Activated CD4-positive, alpha-beta T cell treated with anti-CD3 and anti-CD28 coated beads, Interleukin-2, amount 10 ng/mL, durations not matched to agents 24 days and 14 days (primary cell): ENCODE measurements around the gene HLA-DPA1. TPM values are rescaled to one million over a fixed set of nuclear protein-coding genes. Genes with fewer than 3 reads are reported as not detected.
"Not testable (repeated sequence)": the region's sequence is repeated elsewhere in the genome, so short reads cannot be mapped to it uniquely, and the experiment has no call there.

ENCODE experiments used
- DNase-seq: peaks from one replicate; pipeline ENCODE4 v3.0.0; 2022
- H3K27ac Mint-ChIP-seq: one replicate; pipeline ENCODE4 v1.8.0; 2022; ENCODE audit warnings: mild to moderate bottlenecking, mixed read lengths
- H3K27me3 Mint-ChIP-seq: one replicate; pipeline ENCODE4 v1.8.0; 2022; ENCODE audit warnings: mixed read lengths
- H3K36me3 Mint-ChIP-seq: one replicate; pipeline ENCODE4 v1.8.0; 2022; ENCODE audit warnings: low read depth, mild to moderate bottlenecking, mixed read lengths
- H3K4me1 Mint-ChIP-seq: one replicate; pipeline ENCODE4 v1.8.0; 2021; ENCODE audit warnings: mixed read lengths
- H3K4me3 Mint-ChIP-seq: one replicate; pipeline ENCODE4 v1.8.0; 2022; ENCODE audit warnings: mild to moderate bottlenecking, moderate library complexity, mixed read lengths
- H3K9me3 Mint-ChIP-seq: one replicate; pipeline ENCODE4 v1.8.0; 2021; ENCODE audit warnings: mixed read lengths
- intact Hi-C: fragments of 100-400 bp; cut with micrococcal nuclease; formaldehyde crosslinking; loops from one replicate; pipeline ENCODE4 v1.15.1; 2023
- total RNA-seq: library from RNA; stranded (reverse); gene quantifications from 2 replicates; pipeline ENCODE4 v1.2.3, GENCODE V29; 2022

The HLA-DPA1 gene
- total RNA-seq, 1 donor from 2014 or later: 38.5 TPM

GRCh38 chr6:33105386-33105785, 31.9 kb upstream of the HLA-DPA1 start:
- intact Hi-C loops: no loop called here
- DNase-seq: peak; percentile 27
- Mint-ChIP-seq H3K36me3 (no peaks in the 10 kb centered on the region), H3K27ac (no peak overlapping the region), H3K9me3 (peaks cover 21% of the 10 kb centered on the region), H3K4me1 (no peaks in the 10 kb centered on the region), H3K4me3 (no peak overlapping the region), H3K27me3 (peaks cover 59% of the 10 kb centered on the region)

GRCh38 chr6:33104887-33105286, 31.4 kb upstream of the HLA-DPA1 start:
- H3K9me3 Mint-ChIP-seq: peaks cover 21% of the 10 kb centered on the region
- no peaks in the 10 kb centered on the region for H3K36me3 Mint-ChIP-seq
- DNase-seq: no peak
- intact Hi-C loops: no loop called here
- peaks cover 57% of the 10 kb centered on the region for H3K27me3 Mint-ChIP-seq
- H3K4me1 Mint-ChIP-seq: no peaks in the 10 kb centered on the region
- no peak overlapping the region for H3K4me3 Mint-ChIP-seq
- H3K27ac Mint-ChIP-seq: no peak overlapping the region

GRCh38 chr6:33103776-33104175, 30.3 kb upstream of the HLA-DPA1 start:
- H3K9me3 Mint-ChIP-seq: peaks cover 26% of the 10 kb centered on the region
- no peak overlapping the region for H3K27ac Mint-ChIP-seq
- peak; percentile 41 for DNase-seq
- intact Hi-C loops: no loop called here
- H3K27me3 Mint-ChIP-seq: peaks cover 59% of the 10 kb centered on the region
- H3K4me1 Mint-ChIP-seq: no peaks in the 10 kb centered on the region
- peaks cover 2% of the 10 kb centered on the region for H3K36me3 Mint-ChIP-seq
- H3K4me3 Mint-ChIP-seq: no peak overlapping the region

GRCh38 chr6:33101121-33101737, 27.8 kb upstream of the HLA-DPA1 start:
- DNase-seq: peak; percentile 53
- H3K27ac Mint-ChIP-seq, H3K4me3 Mint-ChIP-seq, H3K4me1 Mint-ChIP-seq, intact Hi-C loops, H3K36me3 Mint-ChIP-seq: not testable (repeated sequence)
- H3K9me3 Mint-ChIP-seq: peaks cover 36% of the 10 kb centered on the region
- H3K27me3 Mint-ChIP-seq: peaks cover 56% of the 10 kb centered on the region

- DNase-seq: peak; percentile 50
- Mint-ChIP-seq H3K9me3 (peaks cover 15% of the 10 kb centered on the region), H3K4me3 (no peak overlapping the region), H3K36me3 (peaks cover 2% of the 10 kb centered on the region), H3K27ac (no peak overlapping the region), H3K4me1 (peaks cover 3% of the 10 kb centered on the region), H3K27me3 (peaks cover 45% of the 10 kb centered on the region)
- intact Hi-C loops: no loop called here
Measured at GRCh38 chr6:33095681-33096080, 22.2 kb upstream of the HLA-DPA1 start.

- H3K4me3 Mint-ChIP-seq: no peak overlapping the region
- intact Hi-C loops: loop anchor here (2.0 kb wide), 1 partner anchor 79 kb away; no protein-coding TSS in a partner anchor
- peaks cover 43% of the 10 kb centered on the region for H3K27me3 Mint-ChIP-seq
Measured at GRCh38 chr6:33093855-33094254, 20.4 kb upstream of the HLA-DPA1 start.

GRCh38 chr6:33092385-33092784, 18.9 kb upstream of the HLA-DPA1 start:
- H3K36me3 Mint-ChIP-seq: no peaks in the 10 kb centered on the region
- no peak for DNase-seq
- no peak overlapping the region for H3K4me3 Mint-ChIP-seq
- no peak overlapping the region for H3K27ac Mint-ChIP-seq
- H3K4me1 Mint-ChIP-seq: peaks cover 3% of the 10 kb centered on the region
- H3K9me3 Mint-ChIP-seq: no peaks in the 10 kb centered on the region
- intact Hi-C loops: loop anchor here (2.0 kb wide), 1 partner anchor 78 kb away; no protein-coding TSS in a partner anchor
- peaks cover 34% of the 10 kb centered on the region for H3K27me3 Mint-ChIP-seq

More at GRCh38 chr6:33093855-33094254, 20.4 kb upstream of the HLA-DPA1 start:
- Mint-ChIP-seq H3K4me1 (peaks cover 3% of the 10 kb centered on the region), H3K27ac (no peak overlapping the region), H3K9me3 (peaks cover 10% of the 10 kb centered on the region), H3K36me3 (no peaks in the 10 kb centered on the region)
- peak; percentile 40 for DNase-seq

GRCh38 chr6:33091957-33092356, 18.5 kb upstream of the HLA-DPA1 start:
- peaks cover 3% of the 10 kb centered on the region for H3K4me1 Mint-ChIP-seq
- H3K27ac Mint-ChIP-seq: no peak overlapping the region
- intact Hi-C loops: loop anchor here (2.0 kb wide), 1 partner anchor 77 kb away; no protein-coding TSS in a partner anchor
- H3K9me3 Mint-ChIP-seq: no peaks in the 10 kb centered on the region
- no peaks in the 10 kb centered on the region for H3K36me3 Mint-ChIP-seq
- H3K4me3 Mint-ChIP-seq: no peak overlapping the region
- H3K27me3 Mint-ChIP-seq: peaks cover 33% of the 10 kb centered on the region
- peak; percentile 86 for DNase-seq

- H3K9me3 Mint-ChIP-seq: no peaks in the 10 kb centered on the region
- peaks cover 3% of the 10 kb centered on the region for H3K4me1 Mint-ChIP-seq
- no peak overlapping the region for H3K27ac Mint-ChIP-seq
- peak; percentile 43 for DNase-seq
- no peak overlapping the region for H3K4me3 Mint-ChIP-seq
- H3K27me3 Mint-ChIP-seq: peaks cover 18% of the 10 kb centered on the region
- no peaks in the 10 kb centered on the region for H3K36me3 Mint-ChIP-seq
- intact Hi-C loops: no loop called here
Measured at GRCh38 chr6:33088931-33089620, 15.6 kb upstream of the HLA-DPA1 start.

- H3K27ac Mint-ChIP-seq: no peak overlapping the region
- H3K4me1 Mint-ChIP-seq: peaks cover 3% of the 10 kb centered on the region
- peak; percentile 46 for DNase-seq
- intact Hi-C loops: no loop called here
- no peaks in the 10 kb centered on the region for H3K9me3 Mint-ChIP-seq
- H3K27me3 Mint-ChIP-seq: peaks cover 18% of the 10 kb centered on the region
- H3K4me3 Mint-ChIP-seq: no peak overlapping the region
- no peaks in the 10 kb centered on the region for H3K36me3 Mint-ChIP-seq
Measured at GRCh38 chr6:33088258-33088930, 14.9 kb upstream of the HLA-DPA1 start.

GRCh38 chr6:33085627-33086026, 12.2 kb upstream of the HLA-DPA1 start:
- Mint-ChIP-seq H3K27ac (no peak overlapping the region), H3K4me3 (no peak overlapping the region)

GRCh38 chr6:33082702-33083101, 9.3 kb upstream of the HLA-DPA1 start:
- H3K4me1 Mint-ChIP-seq: peaks cover 19% of the 10 kb centered on the region
- H3K27me3 Mint-ChIP-seq: no peaks in the 10 kb centered on the region
- no peak overlapping the region for H3K4me3 Mint-ChIP-seq
- H3K27ac Mint-ChIP-seq: no peak overlapping the region
- no peaks in the 10 kb centered on the region for H3K9me3 Mint-ChIP-seq
- intact Hi-C loops: loop anchor here (1.0 kb wide), 1 partner anchor 68 kb away; no protein-coding TSS in a partner anchor
- peak; percentile 61 for DNase-seq
- H3K36me3 Mint-ChIP-seq: no peaks in the 10 kb centered on the region

More at GRCh38 chr6:33085627-33086026, 12.2 kb upstream of the HLA-DPA1 start:
- Mint-ChIP-seq H3K27me3 (peaks cover 16% of the 10 kb centered on the region), H3K36me3 (no peaks in the 10 kb centered on the region), H3K9me3 (no peaks in the 10 kb centered on the region), H3K4me1 (peaks cover 12% of the 10 kb centered on the region)
- peak; percentile 8 for DNase-seq
- intact Hi-C loops: no loop called here

- Mint-ChIP-seq H3K36me3 (no peaks in the 10 kb centered on the region), H3K4me3 (no peak overlapping the region), H3K27me3 (no peaks in the 10 kb centered on the region), H3K4me1 (peaks cover 28% of the 10 kb centered on the region), H3K9me3 (no peaks in the 10 kb centered on the region), H3K27ac (no peak overlapping the region)
- intact Hi-C loops: no loop called here
- DNase-seq: peak; percentile 48
Measured at GRCh38 chr6:33081098-33081824, 7.8 kb upstream of the HLA-DPA1 start.
